Measurements from ENCODE around the gene GDI2.
A peak's percentile ranks its signal among the peaks of the same experiment; 100 is the strongest.
"Not testable (repeated sequence)": the region's sequence is repeated elsewhere in the genome, so short reads cannot be mapped to it uniquely, and the experiment has no call there.

GDI2 gene

DNA sequence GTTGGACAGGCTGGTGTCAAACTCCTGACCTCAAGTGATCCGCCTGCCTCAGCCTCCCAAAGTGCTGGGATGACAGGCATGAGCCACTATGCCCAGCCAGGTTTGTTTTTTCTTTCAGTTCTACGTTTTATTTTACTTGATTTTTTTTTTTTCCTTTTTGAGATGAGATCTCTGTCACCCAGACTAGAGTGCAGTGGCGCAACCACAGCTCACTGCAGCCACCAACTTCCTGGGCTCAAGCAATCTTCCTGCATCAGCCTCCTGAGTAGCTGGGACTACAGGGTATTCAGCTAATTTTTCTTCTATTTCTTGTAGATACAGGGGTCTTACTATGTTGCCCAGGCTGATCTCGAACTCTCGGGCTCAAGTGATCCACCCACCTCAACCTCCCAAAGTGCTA lies 24.3 kb downstream of the GDI2 start:
- no peak for DNase-seq (ENCODE audit: low read depth)
- no peak overlapping the region for H3K4me3 ChIP-seq (ENCODE audit: low read length)
- TF ChIP-seq, protein P1, sequence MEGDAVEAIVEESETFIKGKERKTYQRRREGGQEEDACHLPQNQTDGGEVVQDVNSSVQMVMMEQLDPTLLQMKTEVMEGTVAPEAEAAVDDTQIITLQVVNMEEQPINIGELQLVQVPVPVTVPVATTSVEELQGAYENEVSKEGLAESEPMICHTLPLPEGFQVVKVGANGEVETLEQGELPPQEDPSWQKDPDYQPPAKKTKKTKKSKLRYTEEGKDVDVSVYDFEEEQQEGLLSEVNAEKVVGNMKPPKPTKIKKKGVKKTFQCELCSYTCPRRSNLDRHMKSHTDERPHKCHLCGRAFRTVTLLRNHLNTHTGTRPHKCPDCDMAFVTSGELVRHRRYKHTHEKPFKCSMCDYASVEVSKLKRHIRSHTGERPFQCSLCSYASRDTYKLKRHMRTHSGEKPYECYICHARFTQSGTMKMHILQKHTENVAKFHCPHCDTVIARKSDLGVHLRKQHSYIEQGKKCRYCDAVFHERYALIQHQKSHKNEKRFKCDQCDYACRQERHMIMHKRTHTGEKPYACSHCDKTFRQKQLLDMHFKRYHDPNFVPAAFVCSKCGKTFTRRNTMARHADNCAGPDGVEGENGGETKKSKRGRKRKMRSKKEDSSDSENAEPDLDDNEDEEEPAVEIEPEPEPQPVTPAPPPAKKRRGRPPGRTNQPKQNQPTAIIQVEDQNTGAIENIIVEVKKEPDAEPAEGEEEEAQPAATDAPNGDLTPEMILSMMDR (IDR thresholded peaks at IDR 0.05; ENCODE audit: insufficient read depth, low read depth, low read length, missing control alignments) = no peak

- no peak overlapping the region for H3K4me3 ChIP-seq (ENCODE audit: low read length)
- DNase-seq (ENCODE audit: low read depth) = no peak
- TF ChIP-seq, protein P1 (IDR thresholded peaks at IDR 0.05; ENCODE audit: insufficient read depth, low read depth, low read length, missing control alignments) = no peak
Observed at GRCh38 chr10:5783300-5783699, 29.9 kb downstream of the GDI2 start.

GRCh38 chr10:5782174-5782573 lies 31.1 kb downstream of the GDI2 start:
- no peak for DNase-seq (ENCODE audit: low read depth)
- TF ChIP-seq, protein P1 (IDR thresholded peaks at IDR 0.05; ENCODE audit: insufficient read depth, low read depth, low read length, missing control alignments) = no peak
- H3K4me3 ChIP-seq (ENCODE audit: low read length) = no peak overlapping the region

GRCh38 chr10:5779730-5780129 lies 33.5 kb downstream of the GDI2 start:
- no peak for DNase-seq (ENCODE audit: low read depth)
- H3K4me3 ChIP-seq (ENCODE audit: low read length) = no peak overlapping the region
- TF ChIP-seq, protein P1 (IDR thresholded peaks at IDR 0.05; ENCODE audit: insufficient read depth, low read depth, low read length, missing control alignments) = no peak

DNA sequence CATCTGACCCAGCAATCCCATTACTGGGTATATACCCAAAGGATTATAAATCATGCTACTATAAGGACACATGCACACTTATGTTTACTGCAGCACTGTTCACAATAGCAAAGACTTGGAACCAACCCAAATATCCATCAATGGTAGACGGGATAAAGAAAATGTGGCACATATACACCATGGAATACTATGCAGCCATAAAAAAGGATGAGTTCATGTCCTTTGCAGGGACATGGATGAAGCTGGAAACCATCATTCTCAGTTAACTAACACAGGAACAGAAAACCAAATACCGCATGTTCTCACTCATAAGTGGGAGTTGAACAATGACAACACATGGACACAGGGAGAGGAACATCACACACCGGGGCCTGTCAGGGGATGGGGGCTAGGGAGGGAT lies 35.5 kb downstream of the GDI2 start:
- DNase-seq (ENCODE audit: low read depth); H3K4me3 ChIP-seq (ENCODE audit: low read length): not testable (repeated sequence)

GRCh38 chr10:5776881-5777197 lies 36.4 kb downstream of the GDI2 start:
- H3K4me3 ChIP-seq (ENCODE audit: low read length) = no peak overlapping the region
- TF ChIP-seq, protein P1 (IDR thresholded peaks at IDR 0.05; ENCODE audit: insufficient read depth, low read depth, low read length, missing control alignments) = no peak
- DNase-seq (ENCODE audit: low read depth) = peak; percentile 48

DNA sequence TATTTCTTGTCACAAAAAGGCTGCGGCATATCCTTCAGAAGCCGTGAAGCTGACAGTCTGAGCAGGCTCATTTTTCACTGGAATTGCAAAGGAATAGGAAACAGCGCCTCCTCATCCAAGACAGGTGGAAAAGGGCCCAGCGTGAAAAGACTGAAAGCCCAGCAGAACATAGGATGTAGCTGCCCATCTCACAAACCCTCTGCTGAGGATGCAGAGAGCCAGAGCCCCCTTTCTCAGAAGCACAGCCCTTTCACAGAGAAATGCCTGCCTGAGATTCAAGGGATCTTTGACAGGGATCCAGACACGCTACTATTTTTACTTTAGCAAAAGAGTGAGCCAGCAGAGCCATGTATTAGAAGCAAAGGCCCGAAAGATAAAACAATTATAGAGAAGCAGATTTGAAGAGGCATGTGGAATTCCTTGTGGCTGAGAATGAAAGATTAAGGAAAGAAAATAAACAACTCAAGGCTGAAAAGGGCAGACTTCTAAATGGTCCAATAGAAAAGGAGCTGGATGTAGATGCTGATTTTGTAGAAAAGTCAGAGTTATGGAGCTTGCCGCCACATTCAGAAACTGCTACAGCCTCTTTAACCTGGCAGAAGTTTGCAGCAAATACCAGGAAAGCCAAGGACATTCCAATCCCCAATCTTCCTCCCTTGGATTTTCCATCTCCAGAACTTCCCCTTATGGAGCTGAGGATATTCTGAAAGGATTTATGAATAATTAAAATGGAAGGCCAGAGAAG lies 36.9 kb downstream of the GDI2 start:
- no peak overlapping the region for H3K4me3 ChIP-seq (ENCODE audit: low read length)
- no peak for DNase-seq (ENCODE audit: low read depth)
- TF ChIP-seq, protein P1 (IDR thresholded peaks at IDR 0.05; ENCODE audit: insufficient read depth, low read depth, low read length, missing control alignments) = no peak

All from epithelial cell of esophagus (primary cell).